Measurements from ENCODE around the gene HAPLN2. TPM values are rescaled to one million over a fixed set of nuclear protein-coding genes. Genes with fewer than 3 reads are reported as not detected.

Gene HAPLN2
- total and polyA plus RNA-seq, 2 of the 8 experiments (the other 6 are each of a cell fraction or from before 2014, with no cell fraction given), result 0.19 to 0.51 TPM

DNA sequence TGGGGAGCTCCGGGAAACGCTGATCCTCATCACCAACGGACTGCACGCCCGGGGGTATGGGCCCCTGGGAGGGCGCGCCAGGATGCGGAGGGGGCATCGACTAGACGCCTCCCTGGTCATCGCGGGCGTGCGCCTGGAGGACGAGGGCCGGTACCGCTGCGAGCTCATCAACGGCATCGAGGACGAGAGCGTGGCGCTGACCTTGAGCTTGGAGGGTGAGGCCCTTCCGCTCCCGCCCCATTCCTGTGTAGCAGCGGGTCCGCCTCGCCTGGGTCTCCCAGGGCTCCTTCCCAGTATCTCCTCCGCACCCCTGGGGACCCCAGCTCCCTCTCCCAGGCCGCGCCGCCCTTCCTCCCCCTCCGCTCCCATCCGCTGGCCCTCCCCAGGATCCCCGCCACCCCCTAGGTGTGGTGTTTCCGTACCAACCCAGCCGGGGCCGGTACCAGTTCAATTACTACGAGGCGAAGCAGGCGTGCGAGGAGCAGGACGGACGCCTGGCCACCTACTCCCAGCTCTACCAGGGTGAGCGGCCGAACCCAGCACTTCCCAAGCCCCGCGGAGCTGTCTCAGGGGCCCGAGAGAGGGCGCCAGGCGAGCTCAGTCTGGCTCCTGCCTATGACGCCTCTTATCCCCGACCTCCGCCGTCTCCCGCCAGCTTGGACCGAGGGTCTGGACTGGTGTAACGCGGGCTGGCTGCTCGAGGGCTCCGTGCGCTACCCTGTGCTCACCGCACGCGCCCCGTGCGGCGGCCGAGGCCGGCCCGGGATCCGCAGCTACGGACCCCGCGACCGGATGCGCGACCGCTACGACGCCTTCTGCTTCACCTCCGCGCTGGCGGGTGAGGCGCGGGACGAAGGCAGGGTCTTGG lies 5.0 kb downstream of the HAPLN2 start (continued):
- TF ChIP-seq, protein P1, sequence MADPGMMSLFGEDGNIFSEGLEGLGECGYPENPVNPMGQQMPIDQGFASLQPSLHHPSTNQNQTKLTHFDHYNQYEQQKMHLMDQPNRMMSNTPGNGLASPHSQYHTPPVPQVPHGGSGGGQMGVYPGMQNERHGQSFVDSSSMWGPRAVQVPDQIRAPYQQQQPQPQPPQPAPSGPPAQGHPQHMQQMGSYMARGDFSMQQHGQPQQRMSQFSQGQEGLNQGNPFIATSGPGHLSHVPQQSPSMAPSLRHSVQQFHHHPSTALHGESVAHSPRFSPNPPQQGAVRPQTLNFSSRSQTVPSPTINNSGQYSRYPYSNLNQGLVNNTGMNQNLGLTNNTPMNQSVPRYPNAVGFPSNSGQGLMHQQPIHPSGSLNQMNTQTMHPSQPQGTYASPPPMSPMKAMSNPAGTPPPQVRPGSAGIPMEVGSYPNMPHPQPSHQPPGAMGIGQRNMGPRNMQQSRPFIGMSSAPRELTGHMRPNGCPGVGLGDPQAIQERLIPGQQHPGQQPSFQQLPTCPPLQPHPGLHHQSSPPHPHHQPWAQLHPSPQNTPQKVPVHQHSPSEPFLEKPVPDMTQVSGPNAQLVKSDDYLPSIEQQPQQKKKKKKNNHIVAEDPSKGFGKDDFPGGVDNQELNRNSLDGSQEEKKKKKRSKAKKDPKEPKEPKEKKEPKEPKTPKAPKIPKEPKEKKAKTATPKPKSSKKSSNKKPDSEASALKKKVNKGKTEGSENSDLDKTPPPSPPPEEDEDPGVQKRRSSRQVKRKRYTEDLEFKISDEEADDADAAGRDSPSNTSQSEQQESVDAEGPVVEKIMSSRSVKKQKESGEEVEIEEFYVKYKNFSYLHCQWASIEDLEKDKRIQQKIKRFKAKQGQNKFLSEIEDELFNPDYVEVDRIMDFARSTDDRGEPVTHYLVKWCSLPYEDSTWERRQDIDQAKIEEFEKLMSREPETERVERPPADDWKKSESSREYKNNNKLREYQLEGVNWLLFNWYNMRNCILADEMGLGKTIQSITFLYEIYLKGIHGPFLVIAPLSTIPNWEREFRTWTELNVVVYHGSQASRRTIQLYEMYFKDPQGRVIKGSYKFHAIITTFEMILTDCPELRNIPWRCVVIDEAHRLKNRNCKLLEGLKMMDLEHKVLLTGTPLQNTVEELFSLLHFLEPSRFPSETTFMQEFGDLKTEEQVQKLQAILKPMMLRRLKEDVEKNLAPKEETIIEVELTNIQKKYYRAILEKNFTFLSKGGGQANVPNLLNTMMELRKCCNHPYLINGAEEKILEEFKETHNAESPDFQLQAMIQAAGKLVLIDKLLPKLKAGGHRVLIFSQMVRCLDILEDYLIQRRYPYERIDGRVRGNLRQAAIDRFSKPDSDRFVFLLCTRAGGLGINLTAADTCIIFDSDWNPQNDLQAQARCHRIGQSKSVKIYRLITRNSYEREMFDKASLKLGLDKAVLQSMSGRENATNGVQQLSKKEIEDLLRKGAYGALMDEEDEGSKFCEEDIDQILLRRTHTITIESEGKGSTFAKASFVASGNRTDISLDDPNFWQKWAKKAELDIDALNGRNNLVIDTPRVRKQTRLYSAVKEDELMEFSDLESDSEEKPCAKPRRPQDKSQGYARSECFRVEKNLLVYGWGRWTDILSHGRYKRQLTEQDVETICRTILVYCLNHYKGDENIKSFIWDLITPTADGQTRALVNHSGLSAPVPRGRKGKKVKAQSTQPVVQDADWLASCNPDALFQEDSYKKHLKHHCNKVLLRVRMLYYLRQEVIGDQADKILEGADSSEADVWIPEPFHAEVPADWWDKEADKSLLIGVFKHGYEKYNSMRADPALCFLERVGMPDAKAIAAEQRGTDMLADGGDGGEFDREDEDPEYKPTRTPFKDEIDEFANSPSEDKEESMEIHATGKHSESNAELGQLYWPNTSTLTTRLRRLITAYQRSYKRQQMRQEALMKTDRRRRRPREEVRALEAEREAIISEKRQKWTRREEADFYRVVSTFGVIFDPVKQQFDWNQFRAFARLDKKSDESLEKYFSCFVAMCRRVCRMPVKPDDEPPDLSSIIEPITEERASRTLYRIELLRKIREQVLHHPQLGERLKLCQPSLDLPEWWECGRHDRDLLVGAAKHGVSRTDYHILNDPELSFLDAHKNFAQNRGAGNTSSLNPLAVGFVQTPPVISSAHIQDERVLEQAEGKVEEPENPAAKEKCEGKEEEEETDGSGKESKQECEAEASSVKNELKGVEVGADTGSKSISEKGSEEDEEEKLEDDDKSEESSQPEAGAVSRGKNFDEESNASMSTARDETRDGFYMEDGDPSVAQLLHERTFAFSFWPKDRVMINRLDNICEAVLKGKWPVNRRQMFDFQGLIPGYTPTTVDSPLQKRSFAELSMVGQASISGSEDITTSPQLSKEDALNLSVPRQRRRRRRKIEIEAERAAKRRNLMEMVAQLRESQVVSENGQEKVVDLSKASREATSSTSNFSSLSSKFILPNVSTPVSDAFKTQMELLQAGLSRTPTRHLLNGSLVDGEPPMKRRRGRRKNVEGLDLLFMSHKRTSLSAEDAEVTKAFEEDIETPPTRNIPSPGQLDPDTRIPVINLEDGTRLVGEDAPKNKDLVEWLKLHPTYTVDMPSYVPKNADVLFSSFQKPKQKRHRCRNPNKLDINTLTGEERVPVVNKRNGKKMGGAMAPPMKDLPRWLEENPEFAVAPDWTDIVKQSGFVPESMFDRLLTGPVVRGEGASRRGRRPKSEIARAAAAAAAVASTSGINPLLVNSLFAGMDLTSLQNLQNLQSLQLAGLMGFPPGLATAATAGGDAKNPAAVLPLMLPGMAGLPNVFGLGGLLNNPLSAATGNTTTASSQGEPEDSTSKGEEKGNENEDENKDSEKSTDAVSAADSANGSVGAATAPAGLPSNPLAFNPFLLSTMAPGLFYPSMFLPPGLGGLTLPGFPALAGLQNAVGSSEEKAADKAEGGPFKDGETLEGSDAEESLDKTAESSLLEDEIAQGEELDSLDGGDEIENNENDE (IDR thresholded peaks at IDR 0.05; ENCODE audit: insufficient replicate concordance, low read length), result no peak
- no peak for TF ChIP-seq HDAC2 (IDR thresholded peaks at IDR 0.05; ENCODE audit: borderline replicate concordance in 1 of 2, low read depth in 2 of 2, low read length in 2 of 2)
- TF ChIP-seq TCF12 (IDR thresholded peaks at IDR 0.05; ENCODE audit: low read depth, low read length), result no peak
- TF ChIP-seq SIN3A (conservative IDR thresholded peaks at IDR 0.05 in 1 of 2, IDR thresholded peaks at IDR 0.05 in 1 of 2; ENCODE audit: low read depth in 1 of 2, low read length in 2 of 2), result 0 out of 4 replicates have a peak, but pooled peaks of 1 of the 2 experiments have one; percentile 22
- TF ChIP-seq, protein P2, sequence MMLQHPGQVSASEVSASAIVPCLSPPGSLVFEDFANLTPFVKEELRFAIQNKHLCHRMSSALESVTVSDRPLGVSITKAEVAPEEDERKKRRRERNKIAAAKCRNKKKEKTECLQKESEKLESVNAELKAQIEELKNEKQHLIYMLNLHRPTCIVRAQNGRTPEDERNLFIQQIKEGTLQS (IDR thresholded peaks at IDR 0.05; ENCODE audit: insufficient read depth, low read depth, low read length), result peak; percentile 58
- TF ChIP-seq TAF1 (IDR thresholded peaks at IDR 0.05; ENCODE audit: low read depth, low read length), result peak; percentile 55
- TF ChIP-seq, protein P3, sequence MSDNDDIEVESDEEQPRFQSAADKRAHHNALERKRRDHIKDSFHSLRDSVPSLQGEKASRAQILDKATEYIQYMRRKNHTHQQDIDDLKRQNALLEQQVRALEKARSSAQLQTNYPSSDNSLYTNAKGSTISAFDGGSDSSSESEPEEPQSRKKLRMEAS (IDR thresholded peaks at IDR 0.05), result peak; percentile 95
- no peak for TF ChIP-seq RXRA (IDR thresholded peaks at IDR 0.05; ENCODE audit: insufficient read depth, low read depth, low read length)

Data from H1 (cell line).